Right renal cortex interstitium (tissue), 3 donors: ENCODE results near the gene ZC3H12A. TPM values are rescaled to one million over a fixed set of nuclear protein-coding genes. Genes with fewer than 3 reads are reported as not detected.

ENCODE experiments used
- DNase-seq, 3 donors: peaks; one replicate each; pipeline ENCODE4 v3.0.0-alpha.2; 2013; ENCODE audit warnings: low read depth in 3 of 3, low spot score in 2 of 3
- polyA plus RNA-seq, 3 donors: library from polyadenylated mRNA; unstranded; fragments of 120-200 nt; gene quantifications; one replicate each; pipeline ENCODE4 v1.2.1, GENCODE V29; 2013; ENCODE audit not compliant: insufficient read length in 3 of 3

Gene ZC3H12A
- polyA plus RNA-seq, 3 donors: 1.1 to 2.1 (median 1.7) TPM

DNA sequence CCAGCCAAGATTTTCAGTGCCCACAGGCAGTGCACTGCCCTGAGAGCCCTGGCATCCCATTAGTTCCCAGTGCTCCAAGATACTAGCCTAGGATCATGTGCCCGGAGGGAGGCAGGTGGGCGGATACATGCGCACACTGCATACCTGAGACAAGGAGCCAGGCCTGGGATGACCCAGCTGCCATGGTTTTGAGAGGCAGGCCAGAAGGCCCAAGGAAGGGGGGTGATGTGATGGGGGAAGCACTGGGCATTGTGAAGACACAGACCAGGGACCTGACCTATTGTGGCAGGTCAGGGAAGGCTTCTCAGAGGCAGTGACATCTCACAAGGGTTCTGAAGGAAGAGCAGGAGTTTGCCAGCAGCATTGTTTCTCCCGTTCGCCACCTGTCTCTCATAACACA lies 3.6 kb downstream of the ZC3H12A start:
- no peak for DNase-seq

GRCh38 chr1:37478451-37478881 lies 4.1 kb downstream of the ZC3H12A start:
- no peak for DNase-seq

- DNase-seq: no peak
Observed at GRCh38 chr1:37478890-37479254, 4.5 kb downstream of the ZC3H12A start.

DNA sequence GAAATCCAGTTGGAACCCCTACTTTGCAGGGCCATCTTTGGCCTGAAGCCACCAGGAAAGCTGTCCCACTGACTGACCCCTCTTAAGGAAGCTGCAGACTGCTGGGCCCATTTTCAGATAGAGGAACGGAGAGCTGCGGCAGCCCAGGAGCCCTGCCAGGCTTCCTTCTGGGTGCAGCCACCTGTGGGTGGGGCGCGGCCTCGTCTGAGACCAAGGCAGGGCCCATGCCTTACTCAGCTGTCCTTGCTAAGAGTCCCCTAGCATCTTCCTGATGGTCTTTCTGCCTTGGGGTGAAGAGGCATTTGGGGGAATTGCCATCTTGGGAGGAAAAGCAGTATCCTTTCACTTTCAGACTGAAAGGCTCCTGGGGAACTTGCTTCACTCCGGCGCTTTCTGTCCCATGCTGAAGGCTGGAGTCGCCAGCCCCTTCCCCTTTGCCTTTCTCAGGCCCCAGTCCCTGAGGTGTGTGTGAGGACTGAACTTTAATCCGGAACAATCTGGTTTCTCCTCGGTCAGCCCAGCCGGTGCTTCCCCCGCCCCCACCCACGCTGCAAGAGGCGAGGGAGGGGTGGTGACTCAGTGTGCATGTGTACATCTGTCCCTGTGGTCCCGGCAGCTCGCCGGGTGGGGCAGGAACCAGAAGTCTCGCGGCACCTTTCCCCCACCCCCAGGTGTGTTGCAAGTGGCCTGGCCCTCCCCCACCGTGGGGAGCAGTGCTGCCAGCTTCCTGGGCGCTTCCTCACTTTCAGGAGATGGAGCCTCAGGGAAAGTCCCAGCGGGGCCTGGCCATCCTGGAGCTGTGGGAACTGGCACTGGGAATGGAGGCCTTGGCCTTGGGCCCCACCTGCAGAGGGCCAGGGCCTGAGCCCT lies 5.1 kb downstream of the ZC3H12A start:
- DNase-seq: no peak

DNA sequence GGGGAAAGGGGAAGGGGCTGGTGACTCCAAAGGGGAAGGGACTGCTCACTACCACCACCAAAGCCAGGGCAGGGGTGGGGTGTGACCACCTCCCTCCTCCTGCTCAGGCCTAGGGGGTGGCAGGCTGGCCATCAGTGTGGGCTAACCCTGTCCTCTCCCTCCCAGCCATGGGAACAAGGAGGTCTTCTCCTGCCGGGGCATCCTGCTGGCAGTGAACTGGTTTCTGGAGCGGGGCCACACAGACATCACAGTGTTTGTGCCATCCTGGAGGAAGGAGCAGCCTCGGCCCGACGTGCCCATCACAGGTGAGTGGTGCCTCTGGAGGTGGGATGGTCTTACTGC lies 5.7 kb downstream of the ZC3H12A start:
- DNase-seq: no peak

GRCh38 chr1:37480581-37481288 lies 6.4 kb downstream of the ZC3H12A start:
- no peak for DNase-seq

DNA sequence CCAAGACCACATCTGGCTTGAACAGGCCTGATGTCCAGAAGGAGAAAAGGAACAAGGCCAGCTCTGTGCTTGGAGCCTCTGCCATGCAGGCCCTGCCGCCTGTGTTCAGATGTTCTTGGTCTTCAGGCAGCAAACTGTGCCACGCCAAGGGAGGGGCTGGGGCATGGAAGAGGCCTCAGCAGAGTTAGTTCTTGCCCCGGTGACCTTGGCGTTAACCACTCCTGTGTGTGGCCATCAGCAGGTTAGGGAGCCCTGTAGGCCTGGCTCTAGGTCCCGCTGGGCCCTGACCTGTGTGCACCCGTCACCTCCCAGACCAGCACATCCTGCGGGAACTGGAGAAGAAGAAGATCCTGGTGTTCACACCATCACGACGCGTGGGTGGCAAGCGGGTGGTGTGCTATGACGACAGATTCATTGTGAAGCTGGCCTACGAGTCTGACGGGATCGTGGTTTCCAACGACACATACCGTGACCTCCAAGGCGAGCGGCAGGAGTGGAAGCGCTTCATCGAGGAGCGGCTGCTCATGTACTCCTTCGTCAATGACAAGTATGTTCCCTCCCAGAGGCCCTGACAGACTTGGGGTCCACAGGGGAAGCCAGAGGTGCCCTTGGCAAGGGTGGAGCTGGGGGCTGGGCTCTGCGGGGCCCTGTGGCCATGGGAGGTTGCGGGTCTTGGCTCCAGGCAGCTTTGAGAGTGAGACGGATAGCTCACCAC lies 7.1 kb downstream of the ZC3H12A start:
- DNase-seq: no peak

- no peak for DNase-seq
Observed at GRCh38 chr1:37482004-37482785, 7.8 kb downstream of the ZC3H12A start.

- no peak for DNase-seq
Observed at GRCh38 chr1:37482796-37483744, 8.7 kb downstream of the ZC3H12A start.

DNA sequence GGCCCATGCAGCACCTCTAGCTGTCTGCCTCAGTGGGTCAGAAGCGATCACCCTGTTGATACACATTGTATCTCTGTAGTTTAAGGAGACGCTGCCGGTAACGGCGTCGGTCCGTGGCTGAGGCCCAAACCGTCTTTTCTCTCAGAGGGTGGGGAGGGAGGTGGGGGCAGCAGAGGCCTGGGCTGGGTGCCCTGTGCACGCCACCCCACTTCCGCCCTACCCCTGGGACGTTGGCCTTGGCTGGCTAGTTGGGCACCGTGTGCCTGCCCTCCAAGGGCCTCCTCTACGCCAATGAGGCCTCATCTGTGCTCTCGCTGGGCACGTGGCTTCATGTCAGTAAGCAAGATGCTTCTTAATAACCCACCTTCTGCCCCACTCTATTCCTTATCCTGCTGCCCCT lies 9.4 kb downstream of the ZC3H12A start:
- DNase-seq: no peak

DNA sequence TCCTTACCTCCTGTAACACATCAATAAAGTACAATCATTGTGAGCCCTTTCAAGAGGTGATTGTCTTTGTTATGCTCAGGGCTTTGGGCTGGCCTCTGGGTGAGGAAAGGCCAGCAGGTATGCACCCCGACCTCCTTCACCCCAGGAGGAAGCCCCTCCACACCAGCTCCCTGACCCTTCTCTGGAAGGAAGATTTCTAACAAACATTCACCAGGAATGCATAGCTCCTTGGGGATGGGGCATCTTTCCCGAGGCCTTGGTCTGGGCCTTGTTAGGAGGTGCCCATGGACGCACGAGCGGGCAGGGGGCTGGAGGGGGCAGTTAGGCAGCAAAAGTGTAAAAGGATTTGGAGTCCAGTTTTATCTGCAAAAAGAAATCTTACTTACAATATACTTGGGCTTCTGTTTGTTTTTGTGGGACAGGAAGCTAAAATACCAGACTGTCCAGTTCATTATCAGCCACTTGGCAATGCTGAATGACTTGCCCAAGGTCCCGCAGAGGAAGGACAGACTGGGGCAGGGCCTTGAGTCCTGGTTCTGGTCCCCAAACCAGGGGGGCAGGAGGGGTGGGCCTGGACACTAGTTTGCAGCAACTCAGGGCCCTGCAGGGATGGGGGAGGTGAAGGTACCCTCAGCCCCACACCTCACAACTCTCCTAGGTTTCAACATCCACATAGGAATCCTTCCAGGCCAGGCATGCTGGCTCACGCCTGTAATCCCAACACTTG lies 10.1 kb downstream of the ZC3H12A start:
- DNase-seq: no peak

- DNase-seq: no peak
Observed at GRCh38 chr1:37485902-37486679, 11.7 kb downstream of the ZC3H12A start.

DNA sequence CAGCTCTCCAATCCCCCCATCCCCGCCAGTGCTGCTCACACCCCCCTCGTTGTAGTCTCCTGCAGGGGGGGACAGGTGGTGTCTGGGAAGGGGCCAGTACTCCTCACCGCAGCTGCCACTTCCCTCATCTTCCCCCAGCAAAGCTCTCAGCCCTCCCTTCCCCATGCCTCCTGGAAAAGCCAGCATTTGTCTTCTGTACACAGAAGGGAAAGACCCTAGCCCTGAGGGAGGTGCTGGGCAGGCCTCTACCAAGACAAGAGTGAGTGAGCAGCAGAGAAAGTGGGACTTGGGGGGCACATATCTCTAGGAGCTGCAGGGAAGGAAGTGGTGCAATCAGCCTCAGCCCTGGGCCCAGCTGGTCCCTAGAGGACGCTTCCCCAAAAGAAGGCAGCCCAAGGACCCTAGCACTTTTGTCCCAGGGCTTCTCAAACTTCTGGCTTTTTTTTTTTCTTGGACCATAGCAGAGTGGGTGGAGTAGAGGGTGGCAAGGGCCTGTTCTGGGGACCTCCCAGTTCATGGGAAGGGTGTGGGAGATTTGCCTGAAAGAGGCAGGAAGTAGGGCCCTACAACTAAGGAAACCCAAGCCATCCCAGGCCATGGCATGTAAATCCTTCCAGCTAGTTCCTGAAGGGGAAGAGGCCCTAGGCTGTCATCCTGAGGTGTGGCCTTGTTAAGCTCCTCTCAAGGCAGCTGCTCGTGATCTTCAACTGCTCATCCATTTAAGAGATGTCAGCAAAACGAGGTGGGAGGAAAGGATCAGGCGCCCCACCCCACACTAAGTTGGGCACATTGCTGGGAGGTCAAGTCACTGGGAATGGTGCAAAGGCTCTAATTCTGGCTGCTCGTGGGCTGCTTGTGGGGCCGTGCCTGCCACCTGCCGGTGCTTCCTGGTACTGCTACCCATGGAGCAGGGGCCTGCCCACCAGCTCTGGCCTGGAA lies 12.6 kb downstream of the ZC3H12A start:
- no peak for DNase-seq

DNA sequence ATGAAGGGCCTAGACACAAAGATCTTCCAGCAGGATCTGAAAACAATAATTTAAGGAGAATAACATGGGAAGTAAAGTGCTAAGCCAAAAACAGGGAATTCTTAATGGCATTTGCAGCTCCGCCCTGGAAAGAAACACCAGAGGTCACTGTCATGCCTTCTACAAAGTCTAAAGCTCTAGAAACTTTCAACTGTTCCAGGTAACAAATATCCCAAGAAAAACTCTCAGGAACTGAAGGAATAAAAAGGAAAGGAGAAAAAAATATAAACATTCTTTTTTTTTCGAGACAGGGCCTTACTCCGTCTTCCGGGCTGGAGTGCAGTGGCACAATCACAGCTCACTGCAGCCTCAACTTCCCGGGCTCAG lies 13.2 kb downstream of the ZC3H12A start:
- no peak for DNase-seq

DNA sequence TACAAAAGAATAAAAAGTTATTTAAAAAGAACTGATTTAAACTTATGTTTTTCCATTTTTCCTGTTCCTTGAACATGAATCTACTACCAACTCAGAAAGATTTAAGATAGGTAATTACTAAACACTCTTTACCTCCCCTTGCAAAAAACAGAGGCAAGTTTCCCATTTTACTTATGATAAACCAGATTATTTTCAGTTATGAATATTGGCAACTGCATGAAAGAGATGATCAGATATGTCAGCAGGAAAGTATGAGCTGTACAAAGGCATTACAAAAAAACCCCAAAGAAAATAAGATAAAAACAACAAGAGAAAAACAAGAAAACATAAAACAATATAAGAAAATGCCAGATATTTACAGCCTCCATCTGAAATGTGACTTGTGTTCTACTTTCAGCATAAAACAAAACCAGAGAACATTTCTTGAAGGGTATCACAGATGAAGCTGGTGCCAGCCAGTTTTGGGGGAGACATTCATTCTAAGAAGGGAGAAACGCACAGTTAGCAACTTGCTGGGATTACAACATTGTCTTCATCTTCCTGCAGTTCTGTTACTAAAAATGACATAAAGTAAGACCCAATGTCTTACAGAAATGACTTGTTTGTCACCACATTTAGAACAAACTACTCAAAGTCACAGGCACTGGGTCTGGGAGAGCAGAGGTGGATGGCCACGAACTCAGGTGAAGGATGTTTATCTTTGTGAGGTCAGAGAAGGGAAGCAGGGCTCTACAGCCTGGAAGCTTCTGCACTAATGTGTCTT lies 19.1 kb downstream of the ZC3H12A start:
- DNase-seq: no peak

DNA sequence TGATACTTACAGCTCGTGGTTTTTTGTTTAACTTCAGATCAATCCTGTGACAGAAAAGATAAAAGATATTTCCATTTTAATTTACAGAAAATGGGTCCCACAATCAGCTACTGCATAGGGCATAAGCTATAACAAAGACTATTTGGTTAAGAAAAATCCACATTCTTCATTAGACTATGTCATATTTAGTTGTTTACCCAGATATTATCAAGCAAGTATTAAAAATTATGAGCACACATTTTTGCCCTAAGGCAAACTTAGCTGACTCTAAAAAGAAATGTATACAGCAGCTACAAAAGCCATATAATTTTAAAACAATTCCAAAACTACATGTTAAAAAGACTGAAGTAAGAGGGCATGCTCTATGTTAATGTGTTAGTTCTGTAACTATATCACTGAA lies 21.5 kb downstream of the ZC3H12A start:
- DNase-seq: no peak

DNA sequence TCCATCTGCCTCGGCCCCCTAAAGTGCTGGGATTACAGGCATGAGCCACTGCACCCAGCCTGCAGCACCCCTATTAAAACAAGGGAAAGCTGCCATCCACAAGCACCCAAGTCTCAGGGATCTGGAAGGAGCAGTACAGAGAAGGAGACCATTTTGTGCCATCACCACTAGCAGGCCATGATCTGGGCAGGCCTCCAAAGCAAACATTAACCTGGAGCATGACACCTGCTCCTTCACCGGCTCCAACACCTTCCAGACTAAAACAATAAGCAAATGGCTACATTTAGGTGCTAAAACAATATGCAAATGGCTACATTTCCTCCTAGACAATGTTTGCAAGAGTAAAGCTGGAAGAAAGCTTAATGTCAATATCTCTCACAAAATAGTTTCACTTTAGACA lies 23.5 kb downstream of the ZC3H12A start:
- no peak for DNase-seq
